Measurements from ENCODE around the gene SH3RF3.

GRCh38 chr2:109500910-109501309, 371.9 kb downstream of the SH3RF3 start:
- TF ChIP-seq CTCF (IDR thresholded peaks at IDR 0.05 in 4 of 5, conservative IDR thresholded peaks at IDR 0.05 in 1 of 5) (no peak), POLR2A (IDR thresholded peaks at IDR 0.05) (no peak)
